HepG2 (cell line): ENCODE measurements around the gene DGCR6L. TPM values are rescaled to one million over a fixed set of nuclear protein-coding genes. Genes with fewer than 3 reads are reported as not detected.

Experiments
- ATAC-seq: fragments of 200-7000 bp; cut with Tn5 transposase; 3 replicates; pipeline ENCODE4 v1.9.1; 2020; ENCODE audit warnings: mild to moderate bottlenecking, moderate library complexity
- BruUV-seq: library from RNA; stranded (reverse); fragments of 400-500 nt; replicated peaks from 2 replicates; lab custom pipeline; 2021; lab: Mats Ljungman, UMichigan
- CTCF ChIA-PET: fragments of 300-600 bp; formaldehyde crosslinking; extraction: SDS; loops from one replicate; lab custom pipeline; 2021; ENCODE audit warnings: low total read pairs, inconsistent platforms, low intra/inter-chr PET ratio; lab: Yijun Ruan, JAX
- POLR2A ChIA-PET: fragments of 350-600 bp; sonication (Branson Sonifier 250); formaldehyde crosslinking; loops from one replicate; lab custom pipeline; 2020; ENCODE audit warnings: antibody characterized with exemption, inconsistent platforms; lab: Yijun Ruan, JAX
- DNase-seq: peaks from one replicate; pipeline ENCODE4 v3.0.0-alpha.2; 2015; ENCODE audit warnings: low spot score
- FAIRE-seq: peaks from 3 replicates; lab custom pipeline; 2011; peaks lifted over from hg19 to GRCh38; lab: Jason Lieb, UNC
- H2AFZ ChIP-seq: one replicate; pipeline ENCODE4 v1.6.1; 2011; ENCODE audit warnings: low read length, inconsistent platforms
- H3K27ac ChIP-seq: fragments of 300-600 bp; 3 replicates; pipeline ENCODE4 v1.8.0; 2011; ENCODE audit warnings: mixed run types, mild to moderate bottlenecking, mixed read lengths, low read length, inconsistent platforms; ENCODE audit not compliant: insufficient read depth; ENCODE audit errors: extremely low read length
- H3K27me3 ChIP-seq, 2 experiments: fragments of 200-600 bp in 1 of 2; 2 replicates in 1 of 2; 3 replicates in 1 of 2; pipeline versions ENCODE4 v1.6.0 to v1.8.0; 2011; ENCODE audit warnings: low read length in 2 of 2, mild to moderate bottlenecking in 2 of 2, moderate library complexity in 2 of 2, inconsistent platforms in 1 of 2; ENCODE audit not compliant: insufficient read depth in 2 of 2, control insufficient read depth in 1 of 2
- H3K36me3 ChIP-seq, 2 experiments: fragments of 200-600 bp in 1 of 2; replicated peaks in 1 of 2; 2 replicates in 1 of 2; 3 replicates in 1 of 2; pipeline versions ENCODE4 v1.5.1 to v1.8.0; 2011; ENCODE audit warnings: low read length in 2 of 2, inconsistent platforms in 1 of 2; ENCODE audit not compliant: insufficient read depth in 2 of 2, control insufficient read depth in 1 of 2
- H3K4me1 ChIP-seq: 2 replicates; pipeline ENCODE4 v1.5.1; 2012; ENCODE audit warnings: low read length, inconsistent platforms; ENCODE audit not compliant: insufficient read depth
- H3K4me2 ChIP-seq: 2 replicates; pipeline ENCODE4 v1.6.0; 2011; ENCODE audit warnings: low read depth, low read length, inconsistent platforms
- H3K4me3 ChIP-seq, 3 experiments: fragments of 200-600 bp in 1 of 3; sonication (generic), shearing (Covaris generic) in 1 of 3; replicated peaks in 1 of 3; 2 replicates each; pipeline ENCODE4 v1.5.1; 2011 to 2016; ENCODE audit warnings: low read length in 3 of 3, inconsistent platforms in 2 of 3, low read depth in 2 of 3, mild to moderate bottlenecking in 2 of 3, control low read depth in 1 of 3, mixed read lengths in 1 of 3; ENCODE audit not compliant: insufficient read depth in 1 of 3
- H3K79me2 ChIP-seq: one replicate; pipeline ENCODE4 v1.6.1; 2011; ENCODE audit warnings: low read length, inconsistent platforms; ENCODE audit not compliant: insufficient read depth
- H3K9ac ChIP-seq: 2 replicates; pipeline ENCODE4 v1.6.0; 2011; ENCODE audit warnings: mild to moderate bottlenecking, low read depth, low read length, inconsistent platforms; ENCODE audit not compliant: insufficient read depth
- H3K9me3 ChIP-seq: 2 replicates; pipeline ENCODE4 v1.5.1; 2012; ENCODE audit warnings: mild to moderate bottlenecking, low read length
- H4K20me1 ChIP-seq: 2 replicates; pipeline ENCODE4 v1.6.0; 2011; ENCODE audit warnings: inconsistent platforms, mild to moderate bottlenecking, low read length, moderate library complexity; ENCODE audit not compliant: insufficient read depth
- CHCHD3 ChIP-seq: sonication (generic); formaldehyde crosslinking; IDR thresholded peaks from 2 replicates; pipeline ENCODE4 v1.8.0; 2022; ENCODE audit warnings: mild to moderate bottlenecking, missing genetic modification reagents, moderate library complexity
- ETS1 ChIP-seq: sonication (generic); formaldehyde crosslinking; IDR thresholded peaks from 2 replicates; pipeline ENCODE4 v1.4.0; 2020; ENCODE audit warnings: missing genetic modification reagents
- REXO4 ChIP-seq: sonication (generic); formaldehyde crosslinking; IDR thresholded peaks from 2 replicates; pipeline ENCODE4 v1.8.0; 2022; ENCODE audit warnings: missing genetic modification reagents, mild to moderate bottlenecking, borderline replicate concordance
- THYN1 ChIP-seq: sonication (generic); formaldehyde crosslinking; IDR thresholded peaks from 2 replicates; pipeline ENCODE4 v1.8.1; 2023; ENCODE audit warnings: low read depth, mild to moderate bottlenecking, moderate library complexity, missing genetic modification reagents, borderline replicate concordance
- ZBTB10 ChIP-seq: sonication (generic); formaldehyde crosslinking; IDR thresholded peaks from 2 replicates; pipeline ENCODE4 v1.4.0; 2020; ENCODE audit warnings: missing genetic modification reagents, borderline replicate concordance
- ZNF431 ChIP-seq: sonication (generic); formaldehyde crosslinking; IDR thresholded peaks from 2 replicates; pipeline ENCODE4 v1.9.0; 2022; ENCODE audit warnings: missing genetic modification reagents, low read depth, mild to moderate bottlenecking, borderline replicate concordance
- ZNF543 ChIP-seq: sonication (generic); formaldehyde crosslinking; IDR thresholded peaks from 2 replicates; pipeline ENCODE4 v1.4.0; 2020; ENCODE audit warnings: mild to moderate bottlenecking, missing genetic modification reagents
- ZNF770 ChIP-seq: sonication (generic); formaldehyde crosslinking; IDR thresholded peaks from 2 replicates; pipeline ENCODE4 v1.5.0; 2020; ENCODE audit warnings: mild to moderate bottlenecking, missing genetic modification reagents
- WGBS: methylation state at CpG from one replicate; pipeline ENCODE4 v1.1.6; 2017; ENCODE audit warnings: low lambda C conversion rate; 5-methylcytosine and 5-hydroxymethylcytosine counted together
- in situ Hi-C: cut with HindIII; loops from 2 replicates; pipeline ENCODE4 v1.10.0; 2017; ENCODE audit warnings: low pct_unique_long_range_greater_than_20kb; ENCODE audit not compliant: extremely low pct_ligation_motif_present
- intact Hi-C: fragments of 100-400 bp; cut with micrococcal nuclease; formaldehyde crosslinking; loops from one replicate; pipeline ENCODE4 v1.10.0; 2022; ENCODE audit not compliant: unreplicated experiment
- polyA plus RNA-seq, 8 experiments: library from polyadenylated mRNA; depleted of rRNA in 3 of 8; stranded (reverse) in 7 of 8; unstranded in 1 of 8; fragments of >200 nt; fragmentation: Illumina TruSeq in 4 of 8; extraction: Trizol in 4 of 8; gene quantifications; 2 replicates each; pipeline versions ENCODE4 v1.2.1 to v1.2.3, GENCODE V29; 2011 to 2016; ENCODE audit warnings: low read depth in 4 of 8, missing spikeins in 1 of 8, mixed read lengths in 1 of 8; ENCODE audit not compliant: insufficient read depth in 1 of 8
- total RNA-seq, 5 experiments: library from RNA; depleted of rRNA; stranded (reverse); fragments of >200 nt; fragmentation: Illumina TruSeq; extraction: Trizol; gene quantifications; 2 replicates each; pipeline ENCODE4 v1.2.3, GENCODE V29; 2016; ENCODE audit warnings: low read depth in 1 of 5

DGCR6L gene
- total and polyA plus RNA-seq, 2 of the 13 experiments (the other 11 are each of a cell fraction or from before 2014, with no cell fraction given): 17.5 to 35.3 TPM

- FAIRE-seq: no peak
- no peak for DNase-seq
- Histone ChIP-seq H3K4me2 (no peak overlapping the region), H3K4me3 (no peak overlapping the region), H4K20me1 (no peaks in the 10 kb centered on the region), H3K79me2 (no peaks in the 10 kb centered on the region), H3K9me3 (no peaks in the 10 kb centered on the region), H3K27ac (no peak overlapping the region), H3K36me3 (no peaks in the 10 kb centered on the region), H3K27me3 (peaks cover 3 to 72% of the 10 kb centered on the region in 2 experiments), H2AFZ (no peak overlapping the region), H3K9ac (no peak overlapping the region), H3K4me1 (no peaks in the 10 kb centered on the region)
- no peak for ATAC-seq
- TF ChIP-seq ZNF431 (CRISPR knock-in tag) (no peak), ZNF543 (CRISPR knock-in tag) (no peak), THYN1 (CRISPR knock-in tag) (no peak), REXO4 (CRISPR knock-in tag) (no peak), ETS1 (CRISPR knock-in tag) (no peak), ZNF770 (no peak), ZBTB10 (CRISPR knock-in tag) (no peak), CHCHD3 (CRISPR knock-in tag) (no peak)
- intact Hi-C loops: no loop called here
- no TSS peak for BruUV-seq
- POLR2A ChIA-PET: no interaction called here
- CTCF ChIA-PET: no interaction called here
- in situ Hi-C loops: loop anchor here (25.0 kb wide), 1 partner anchor 1334 kb away; no protein-coding TSS in a partner anchor
- WGBS: 39% methylated on average over 9 of the region's 9 CpGs
Observed at GRCh38 chr22:20296598-20296997, 23.3 kb downstream of the DGCR6L start.
